ENCODE results near the gene MKI67. TPM values are rescaled to one million over a fixed set of nuclear protein-coding genes. Genes with fewer than 3 reads are reported as not detected.

Gene MKI67
- total and polyA plus RNA-seq, 2 donors (not counting 3 experiments of a cell fraction or from before 2014, with no cell fraction given): 16.2 to 125 TPM

GRCh38 chr10:128147064-128147463 lies 20.8 kb upstream of the MKI67 start:
- Histone ChIP-seq H3K9ac (replicated peaks; ENCODE audit: extremely low read depth, insufficient read depth, low read length) (no peak overlapping the region), H3K9me3 (replicated peaks; ENCODE audit: control insufficient read depth, insufficient read depth, low read length) (no peaks in the 10 kb centered on the region), H3K27ac (ENCODE audit: insufficient read depth, low read depth, low read length) (no peak overlapping the region), H3K36me3 (ENCODE audit: control insufficient read depth in 2 of 2, extremely low read depth in 1 of 2, insufficient read depth in 2 of 2, low read length in 2 of 2) (no peaks in the 10 kb centered on the region), H3K27me3 (ENCODE audit: control insufficient read depth in 2 of 2, insufficient read depth in 2 of 2, low read length in 2 of 2) (peaks cover 6 to 12% of the 10 kb centered on the region in 2 experiments), H4K20me1 (replicated peaks; ENCODE audit: control insufficient read depth, extremely low read depth, insufficient read depth, low read length) (no peaks in the 10 kb centered on the region), H3K9me1 (replicated peaks; ENCODE audit: control insufficient read depth, extremely low read depth, insufficient read depth, low read length) (no peaks in the 10 kb centered on the region), H3K4me3 (replicated peaks in 1 of 3; ENCODE audit: insufficient read depth in 1 of 3, low read depth in 1 of 3, low read length in 3 of 3) (no peak overlapping the region), H2AFZ (ENCODE audit: low read depth, low read length) (no peak overlapping the region), H3K79me2 (ENCODE audit: control insufficient read depth, insufficient read depth, low read length) (no peaks in the 10 kb centered on the region), H3K4me1 (ENCODE audit: control insufficient read depth, extremely low read depth, insufficient read depth, low read length) (no peaks in the 10 kb centered on the region), H3K4me2 (ENCODE audit: insufficient read depth, low read length) (no peak overlapping the region)
- FAIRE-seq: no peak
- BruUV-seq (replicated peaks): no TSS peak
- ChIA-PET CTCF (no interaction called here), POLR2A (no interaction called here)
- TF ChIP-seq JUN (IDR thresholded peaks at IDR 0.05; ENCODE audit: borderline replicate concordance, insufficient read depth, insufficient read length, low read depth): no peak
- intact Hi-C loops (cut with micrococcal nuclease): no loop called here
- no peak for DNase-seq (ENCODE audit: low read depth, low spot score)
- dilution Hi-C loops (cut with MboI; ENCODE audit: extremely low pct_ligation_motif_present, low sequenced_read_pairs): no loop called here

- CTCF ChIA-PET: interaction anchor here (1.1 to 1.6 kb wide), 3 partner anchors 15 to 66 kb away, joined by 3 to 6 read pairs (median 5); no protein-coding TSS in a partner anchor
Measured at GRCh38 chr10:128144547-128144946, 18.3 kb upstream of the MKI67 start.

More at GRCh38 chr10:128144547-128144946, 18.3 kb upstream of the MKI67 start:
- Histone ChIP-seq H3K79me2 (ENCODE audit: control insufficient read depth, insufficient read depth, low read length) (no peaks in the 10 kb centered on the region), H3K4me2 (ENCODE audit: insufficient read depth, low read length) (no peak overlapping the region), H3K27me3 (ENCODE audit: control insufficient read depth in 2 of 2, insufficient read depth in 2 of 2, low read length in 2 of 2) (peaks cover 5 to 12% of the 10 kb centered on the region in 2 experiments), H4K20me1 (replicated peaks; ENCODE audit: control insufficient read depth, extremely low read depth, insufficient read depth, low read length) (no peaks in the 10 kb centered on the region), H3K27ac (ENCODE audit: insufficient read depth, low read depth, low read length) (no peak overlapping the region), H3K9me3 (replicated peaks; ENCODE audit: control insufficient read depth, insufficient read depth, low read length) (no peaks in the 10 kb centered on the region), H3K4me1 (ENCODE audit: control insufficient read depth, extremely low read depth, insufficient read depth, low read length) (no peaks in the 10 kb centered on the region), H3K36me3 (ENCODE audit: control insufficient read depth in 2 of 2, extremely low read depth in 1 of 2, insufficient read depth in 2 of 2, low read length in 2 of 2) (no peaks in the 10 kb centered on the region), H3K4me3 (replicated peaks in 1 of 3; ENCODE audit: insufficient read depth in 1 of 3, low read depth in 1 of 3, low read length in 3 of 3) (no peak overlapping the region), H2AFZ (ENCODE audit: low read depth, low read length) (no peak overlapping the region), H3K9ac (replicated peaks; ENCODE audit: extremely low read depth, insufficient read depth, low read length) (no peak overlapping the region), H3K9me1 (replicated peaks; ENCODE audit: control insufficient read depth, extremely low read depth, insufficient read depth, low read length) (no peaks in the 10 kb centered on the region)
- intact Hi-C loops (cut with micrococcal nuclease) (no loop called here), dilution Hi-C loops (cut with MboI; ENCODE audit: extremely low pct_ligation_motif_present, low sequenced_read_pairs) (no loop called here)
- DNase-seq (ENCODE audit: low read depth, low spot score) (no peak), FAIRE-seq (no peak)
- no peak for TF ChIP-seq GATA2 (IDR thresholded peaks at IDR 0.05; ENCODE audit: insufficient read depth, insufficient read length, low read depth, low read length)
- TF ChIP-seq CTCF (IDR thresholded peaks at IDR 0.05; ENCODE audit: extremely low read depth in 1 of 2, insufficient read depth in 1 of 2, low read depth in 1 of 2, low read length in 2 of 2): no peak
- TF ChIP-seq MAX (IDR thresholded peaks at IDR 0.05; ENCODE audit: insufficient read depth, insufficient read length): no peak
- no peak for TF ChIP-seq JUN (IDR thresholded peaks at IDR 0.05; ENCODE audit: borderline replicate concordance, insufficient read depth, insufficient read length, low read depth)
- TF ChIP-seq POLR2A (IDR thresholded peaks at IDR 0.05; ENCODE audit: low read depth, low read length): no peak
- TF ChIP-seq MYC (IDR thresholded peaks at IDR 0.05; ENCODE audit: low read depth, low read length): no peak
- no peak for TF ChIP-seq POLR2AphosphoS5 (IDR thresholded peaks at IDR 0.05; ENCODE audit: insufficient read depth, low read depth, low read length)
- no peak for TF ChIP-seq EZH2 (IDR thresholded peaks at IDR 0.05; ENCODE audit: borderline replicate concordance, low read depth, low read length, severe bottlenecking)
- no peak for TF ChIP-seq FOS (IDR thresholded peaks at IDR 0.05; ENCODE audit: borderline replicate concordance, insufficient read depth, low read length)
- POLR2A ChIA-PET: no interaction called here
- no TSS peak for BruUV-seq (replicated peaks)
